Measurements from ENCODE around the gene HOXA13.
A peak's percentile ranks its signal among the peaks of the same experiment; 100 is the strongest.

The HOXA13 gene

DNA sequence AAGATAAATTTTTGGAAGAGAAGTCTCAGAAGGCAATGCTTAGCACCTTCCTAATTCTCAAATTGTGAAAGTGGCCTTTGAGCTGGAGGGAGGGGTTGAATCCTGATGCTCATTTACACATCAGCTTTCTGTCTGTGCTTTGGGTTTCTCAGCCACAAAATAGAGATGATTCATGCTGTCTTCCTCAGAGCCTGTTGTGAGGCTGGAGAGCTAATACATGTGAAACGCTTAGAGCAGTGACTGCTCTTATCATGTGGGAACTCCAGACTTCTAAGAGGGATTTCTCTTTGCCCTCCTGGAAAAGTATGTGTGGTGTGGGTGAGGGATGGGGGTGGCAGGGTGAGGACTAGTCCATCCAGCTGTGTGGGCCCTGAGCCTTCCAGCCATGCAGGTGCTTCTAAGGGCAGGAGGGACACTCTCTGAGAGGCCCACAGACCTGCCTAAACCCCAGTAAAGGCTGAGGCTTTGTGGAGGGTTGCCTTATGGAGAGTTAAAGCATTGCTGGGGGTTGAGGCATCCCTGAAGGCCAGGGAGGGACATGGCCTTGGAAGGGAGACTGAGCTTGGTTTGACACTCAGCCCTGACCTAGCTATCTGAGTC lies 37.9 kb upstream of the HOXA13 start:
- DNase-seq (ENCODE audit: low spot score): peak; percentile 78

DNA sequence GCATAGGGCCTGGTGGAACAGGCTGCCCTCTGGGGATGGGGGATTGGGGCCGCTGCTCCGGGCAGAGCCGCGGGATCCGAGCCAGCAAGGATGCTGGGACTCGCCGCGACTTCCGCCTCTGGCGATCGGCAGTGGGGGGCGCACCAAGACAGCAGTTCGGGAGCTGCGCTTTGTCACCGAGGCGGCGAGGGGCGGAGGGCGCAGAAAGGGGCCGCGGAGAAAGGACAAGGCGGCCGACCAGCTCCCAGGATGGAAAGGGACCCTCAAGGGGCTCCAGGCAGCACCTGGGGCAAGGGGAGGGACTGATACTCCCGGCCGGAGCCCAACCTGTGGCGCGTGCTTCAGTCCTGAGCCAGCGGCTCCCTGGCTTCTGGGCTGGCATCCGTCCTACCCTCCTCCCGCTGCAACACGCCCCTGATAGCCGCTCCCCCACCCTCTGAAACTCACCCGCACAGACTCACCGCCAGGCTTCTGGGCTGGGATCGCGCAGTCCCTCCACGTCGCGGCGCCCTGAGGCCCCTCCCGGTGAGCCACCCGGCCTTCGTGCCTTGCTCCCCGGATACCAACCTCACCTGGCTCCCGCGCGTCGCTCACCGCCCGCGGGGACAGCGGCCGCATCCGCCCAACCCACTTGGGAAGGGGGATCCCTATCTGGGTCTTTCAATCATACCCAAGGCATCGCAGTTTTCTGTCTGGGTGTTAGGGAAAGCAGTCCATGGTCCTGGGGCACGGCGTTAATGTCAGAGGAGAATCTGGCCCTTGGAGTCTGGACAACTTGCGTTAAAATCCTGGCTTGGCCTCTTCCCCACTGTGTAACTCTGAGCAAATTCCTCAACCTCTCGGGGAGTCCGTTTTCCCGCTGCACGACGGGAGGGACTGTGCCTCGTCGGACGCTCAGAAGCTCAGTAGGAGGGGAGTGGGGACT lies 35.8 kb upstream of the HOXA13 start:
- peak; percentile 75 for DNase-seq (ENCODE audit: low spot score)

GRCh38 chr7:27229448-27229847 lies 29.6 kb upstream of the HOXA13 start:
- DNase-seq (ENCODE audit: low spot score): no peak

DNA sequence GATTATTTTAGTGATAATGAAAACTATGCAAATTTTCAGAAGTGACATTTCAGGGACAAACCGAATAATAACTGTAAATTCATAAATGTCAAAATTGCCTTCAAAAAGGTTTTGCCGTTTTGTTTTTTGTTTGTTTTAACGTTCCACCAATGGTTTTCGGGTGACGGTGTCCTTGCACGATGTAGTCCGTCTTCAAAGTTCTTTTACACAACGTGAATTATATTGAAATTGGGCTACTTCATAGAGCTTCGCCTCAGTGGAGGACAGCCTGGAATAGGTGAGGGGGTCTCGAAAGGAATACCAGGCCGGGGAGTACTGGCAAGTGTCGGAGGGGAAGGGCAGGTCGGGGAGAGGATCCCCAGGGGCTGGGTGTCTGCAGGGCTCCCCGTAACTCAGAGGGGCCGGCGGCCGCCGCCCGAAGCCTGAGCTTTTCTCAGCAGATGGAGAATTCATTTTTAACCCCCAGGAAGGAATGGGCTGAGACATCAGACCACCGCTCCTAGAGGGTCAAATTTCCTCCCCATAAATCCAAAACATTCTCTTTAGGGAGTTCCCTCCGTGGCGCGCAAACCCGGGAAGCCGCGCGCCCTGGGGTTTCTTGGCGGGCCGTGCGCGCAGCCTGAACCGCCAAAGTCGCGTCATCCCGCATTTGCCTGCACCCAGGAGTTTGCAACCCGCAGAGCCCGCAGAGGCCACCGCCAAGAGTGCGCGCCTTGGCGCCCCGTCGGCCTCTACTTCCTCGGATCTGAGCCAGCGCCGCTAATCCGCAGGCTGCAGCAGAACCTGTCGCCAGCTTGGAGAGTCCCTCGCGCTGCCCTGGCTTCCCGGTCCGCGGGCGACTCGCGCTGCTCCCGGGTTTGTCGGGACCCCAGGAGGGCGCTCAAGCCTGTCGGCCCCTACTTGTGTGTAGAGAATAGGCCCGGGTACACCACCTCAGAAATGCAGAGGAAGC lies 25.4 kb upstream of the HOXA13 start:
- DNase-seq (ENCODE audit: low spot score): no peak

DNA sequence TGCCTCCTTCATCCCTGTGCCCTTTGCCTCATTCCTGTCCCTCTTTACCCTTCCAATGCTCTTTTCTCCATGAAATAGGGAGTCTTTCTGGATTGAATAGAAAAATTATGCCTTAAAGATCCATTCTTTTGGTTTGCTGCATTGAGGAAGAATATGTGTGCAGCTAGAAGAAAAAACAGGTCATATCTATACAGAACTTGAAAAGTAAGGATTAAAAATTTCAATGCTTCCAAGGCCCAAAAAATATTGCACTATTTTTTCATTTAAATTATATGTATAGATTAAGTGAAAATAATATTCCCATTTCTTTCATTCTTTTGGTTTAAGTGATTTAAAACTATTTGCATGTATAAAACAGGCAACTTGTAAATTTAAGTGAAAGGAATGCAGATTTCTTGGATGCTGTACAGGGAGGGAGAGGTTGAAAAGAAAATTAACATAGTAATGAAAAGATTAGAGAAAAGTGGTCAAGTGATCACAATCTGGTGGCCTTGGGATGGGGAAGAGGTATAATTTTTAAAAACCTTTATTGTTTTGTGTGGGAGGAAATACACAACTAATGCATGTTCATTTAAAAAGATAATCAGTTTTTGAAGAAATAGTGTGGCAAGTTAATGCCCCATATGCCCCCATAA lies 24.2 kb upstream of the HOXA13 start:
- no peak for DNase-seq (ENCODE audit: low spot score)

DNA sequence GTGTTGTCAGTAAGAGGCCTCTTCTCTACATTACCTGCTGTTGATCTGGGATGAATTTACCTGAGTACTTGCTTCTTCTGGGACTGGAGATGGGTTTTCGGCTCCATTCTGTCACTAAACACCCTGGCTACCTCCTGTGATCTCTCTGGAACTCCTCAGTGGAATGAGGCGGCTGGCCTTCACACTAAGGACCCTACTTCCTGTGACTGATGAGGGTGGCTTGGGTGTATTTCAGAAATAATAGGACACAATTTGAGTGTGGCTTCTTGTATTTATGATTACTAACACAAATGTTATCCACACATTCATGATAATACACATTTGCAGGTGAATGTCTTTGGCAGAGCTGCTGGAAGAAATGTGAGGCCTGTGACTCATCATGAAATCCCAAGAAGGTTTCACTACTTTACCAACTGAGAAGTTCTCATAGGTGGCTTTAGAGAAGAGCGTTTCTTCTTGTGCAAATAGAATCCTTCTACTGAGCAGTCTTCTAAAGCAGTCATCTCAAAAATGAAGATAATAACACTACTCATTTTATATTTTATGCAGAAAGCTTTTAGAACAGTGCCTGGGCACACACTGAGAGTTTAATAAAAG lies 21.4 kb upstream of the HOXA13 start:
- DNase-seq (ENCODE audit: low spot score): no peak

DNA sequence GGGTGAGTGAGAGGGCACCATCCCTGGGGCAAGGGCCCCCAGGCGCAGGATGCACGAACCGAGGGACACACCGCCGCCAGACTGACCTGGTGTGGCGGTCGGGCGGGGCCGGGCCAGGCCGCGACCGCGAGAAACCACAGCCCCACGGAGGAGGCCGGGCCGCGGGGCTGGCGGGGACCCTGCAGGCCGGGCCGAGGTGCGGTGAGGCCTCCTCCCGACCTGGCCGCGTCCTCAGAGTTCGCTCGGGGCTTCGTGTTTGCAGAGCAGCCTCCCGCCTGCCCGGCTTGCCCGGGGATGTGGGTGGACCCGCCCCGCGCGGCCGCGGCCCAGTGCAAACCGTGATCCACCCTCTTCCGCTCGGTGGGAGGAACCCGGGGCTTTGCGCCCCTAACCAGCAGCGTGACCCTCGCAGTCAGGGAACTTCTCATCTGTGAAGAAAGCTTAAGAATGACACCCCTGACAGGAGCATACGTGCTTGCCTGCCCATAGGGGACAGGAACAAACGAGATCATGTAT lies 20.6 kb upstream of the HOXA13 start:
- no peak for DNase-seq (ENCODE audit: low spot score)

DNA sequence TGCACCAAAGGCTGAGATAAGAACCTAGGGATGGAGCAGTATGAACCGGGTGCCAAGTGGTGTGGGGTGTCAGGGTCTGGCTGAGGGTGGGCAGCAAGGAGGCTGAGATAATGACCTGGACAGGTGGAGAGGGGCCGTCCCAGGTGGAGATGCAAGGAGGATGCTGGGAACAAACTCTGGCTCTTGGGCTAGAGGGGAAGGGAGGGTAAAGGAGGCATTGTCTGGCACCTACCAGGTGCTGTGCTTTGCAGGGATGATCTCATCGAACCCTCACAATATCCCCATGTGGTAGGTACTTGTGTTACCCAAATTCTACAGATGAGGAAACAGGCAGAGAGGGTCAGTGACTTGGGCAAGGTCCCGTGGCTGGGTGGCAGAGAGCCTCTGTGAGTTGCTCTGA lies 19.9 kb upstream of the HOXA13 start:
- no peak for DNase-seq (ENCODE audit: low spot score)

DNA sequence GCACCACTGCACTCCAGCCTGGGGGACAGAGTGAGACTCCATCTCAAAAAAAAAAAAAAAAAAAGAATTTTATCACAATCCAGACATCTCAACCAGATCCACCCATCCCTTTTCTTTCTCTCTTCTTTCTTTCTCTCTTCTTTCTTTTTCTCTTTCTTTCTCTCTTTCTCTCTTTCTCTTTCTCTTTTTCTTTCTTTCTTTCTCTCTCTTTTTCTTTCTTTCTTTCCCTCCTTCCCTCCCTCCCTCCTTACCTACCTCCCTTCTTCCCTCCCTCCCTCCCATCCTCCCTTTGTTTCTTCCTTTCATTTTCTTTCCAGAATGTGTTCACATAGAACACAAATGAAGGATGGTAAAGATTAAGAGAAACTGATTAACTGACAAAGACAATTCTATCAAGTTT lies 18.1 kb upstream of the HOXA13 start:
- no peak for DNase-seq (ENCODE audit: low spot score)

DNA sequence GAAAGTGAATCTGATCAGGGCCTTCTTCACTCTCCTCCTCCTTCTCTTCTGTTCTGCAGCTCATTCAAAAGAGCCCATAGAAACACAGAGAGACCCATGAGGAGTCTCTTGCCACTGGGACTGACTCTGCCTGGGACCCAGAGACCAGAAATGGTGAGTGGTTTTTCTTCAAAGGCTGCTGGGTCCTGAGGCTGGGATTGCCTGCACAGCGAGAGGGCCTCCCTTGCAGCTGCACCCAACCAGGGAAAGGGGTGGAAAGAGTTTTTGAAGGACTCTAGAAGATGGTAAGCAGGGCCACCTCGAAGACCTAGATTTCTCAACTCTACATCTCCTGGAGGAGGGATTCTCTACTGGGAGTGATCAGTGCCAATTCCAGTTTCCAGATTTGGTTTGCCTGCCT lies 15.5 kb upstream of the HOXA13 start:
- no peak for DNase-seq (ENCODE audit: low spot score)

GRCh38 chr7:27214239-27214950 lies 14.5 kb upstream of the HOXA13 start:
- no peak for DNase-seq (ENCODE audit: low spot score)

- no peak for DNase-seq (ENCODE audit: low spot score)
Observed at GRCh38 chr7:27213433-27214238, 13.7 kb upstream of the HOXA13 start.

DNA sequence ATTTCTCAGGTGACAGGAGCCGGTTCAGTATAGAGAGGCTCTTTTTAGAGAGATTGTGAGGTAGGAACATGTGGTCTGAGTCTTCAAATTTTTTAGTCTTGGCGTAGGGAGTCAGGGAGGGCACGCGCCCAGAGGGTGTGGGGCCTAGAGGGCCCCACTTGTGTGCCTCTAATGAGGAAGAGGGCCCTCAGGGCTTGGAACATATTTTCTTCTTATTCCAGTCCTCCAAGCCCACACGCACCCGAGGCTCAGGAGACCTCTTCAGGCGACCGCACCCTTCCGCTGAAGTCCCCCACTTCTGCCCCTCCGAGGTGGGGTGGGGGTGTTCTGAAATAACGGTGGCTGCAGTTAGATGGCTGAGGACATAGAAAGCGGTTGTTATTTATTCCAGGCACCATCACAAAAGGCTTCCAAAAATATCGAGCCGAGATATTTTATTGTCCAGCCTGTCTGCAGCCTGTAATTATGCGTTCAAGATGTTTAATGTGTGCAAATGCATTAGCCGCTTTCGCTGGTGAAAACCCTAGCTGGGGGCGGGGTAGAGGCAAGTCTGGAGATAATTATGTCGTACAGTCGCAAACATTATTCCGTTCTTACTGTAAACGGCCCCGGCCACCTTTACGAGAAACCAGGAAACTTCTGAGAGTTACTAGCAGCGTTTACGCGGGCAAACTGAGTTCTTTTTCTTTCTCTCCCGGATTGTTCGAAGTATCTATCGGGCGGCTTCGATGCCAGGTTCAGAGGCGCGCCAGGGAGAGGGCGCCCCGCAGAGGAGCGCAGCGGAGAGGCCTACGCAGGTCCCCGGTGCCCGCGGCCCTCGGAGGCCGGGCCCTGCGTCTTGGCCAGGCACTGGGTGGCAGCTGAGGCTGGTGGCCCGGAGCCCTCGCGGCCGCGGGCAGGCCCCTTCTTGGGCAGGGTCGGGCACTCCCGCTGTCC lies 12.9 kb upstream of the HOXA13 start:
- DNase-seq (ENCODE audit: low spot score): no peak

GRCh38 chr7:27211764-27212204 lies 11.9 kb upstream of the HOXA13 start:
- DNase-seq (ENCODE audit: low spot score): no peak

GRCh38 chr7:27211084-27211446 lies 11.2 kb upstream of the HOXA13 start:
- DNase-seq (ENCODE audit: low spot score): no peak

DNA sequence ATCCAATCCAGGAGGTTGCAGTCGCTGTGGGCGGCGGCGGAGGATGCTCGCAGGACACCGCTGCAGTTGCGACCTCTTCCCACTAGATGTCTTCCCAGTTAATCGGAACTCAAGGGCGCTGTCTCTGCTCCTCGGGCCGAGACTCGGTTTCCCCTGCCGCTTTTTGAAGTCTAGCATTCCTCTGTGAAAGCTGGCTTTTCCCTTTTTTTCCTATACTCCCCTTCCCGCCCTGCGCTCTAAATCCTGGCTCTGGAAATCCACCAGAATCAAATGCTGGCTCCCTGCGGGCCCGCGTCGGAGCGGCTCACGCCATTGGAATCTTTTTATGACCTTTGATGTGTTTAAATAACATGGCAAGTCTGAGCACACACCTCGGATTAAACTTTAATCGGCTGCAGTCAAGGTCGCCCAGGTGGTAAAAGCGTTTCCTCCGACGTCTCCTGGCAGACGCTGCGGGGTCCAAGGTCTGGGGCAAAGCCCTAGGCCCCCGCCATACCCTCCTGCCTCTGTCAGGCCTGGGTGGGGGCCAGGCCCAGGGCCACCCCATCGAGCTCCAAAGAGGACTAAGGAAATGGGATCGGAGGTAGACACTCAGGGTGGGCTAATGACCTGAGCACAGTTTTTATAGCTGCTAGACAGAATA lies 10.7 kb upstream of the HOXA13 start:
- DNase-seq (ENCODE audit: low spot score): peak; percentile 64

DNA sequence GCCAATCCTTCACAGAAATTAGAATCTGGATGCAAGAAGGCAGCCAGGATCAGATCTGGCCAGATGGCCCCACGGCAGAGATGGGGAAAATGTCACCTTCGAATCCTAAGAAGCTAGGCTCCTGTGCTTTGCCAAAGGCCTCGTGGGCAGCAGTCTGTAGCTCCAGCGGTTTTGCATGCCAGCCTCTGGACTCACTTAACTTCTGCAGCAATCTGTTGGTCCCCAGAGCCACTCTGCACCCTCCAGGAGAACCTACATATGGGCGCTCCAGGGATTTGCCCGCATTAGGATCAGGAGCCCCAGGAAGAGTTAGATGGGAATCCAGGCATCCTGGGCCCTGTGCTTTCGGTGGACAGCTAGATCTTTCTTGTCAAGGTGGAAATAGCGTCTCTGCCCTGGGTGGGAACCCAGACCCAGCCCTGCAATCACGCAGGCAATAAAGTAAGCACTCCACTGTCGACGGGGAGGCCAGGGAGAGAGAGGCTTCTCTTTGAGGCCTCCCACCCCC lies 10.1 kb upstream of the HOXA13 start:
- no peak for DNase-seq (ENCODE audit: low spot score)

DNA sequence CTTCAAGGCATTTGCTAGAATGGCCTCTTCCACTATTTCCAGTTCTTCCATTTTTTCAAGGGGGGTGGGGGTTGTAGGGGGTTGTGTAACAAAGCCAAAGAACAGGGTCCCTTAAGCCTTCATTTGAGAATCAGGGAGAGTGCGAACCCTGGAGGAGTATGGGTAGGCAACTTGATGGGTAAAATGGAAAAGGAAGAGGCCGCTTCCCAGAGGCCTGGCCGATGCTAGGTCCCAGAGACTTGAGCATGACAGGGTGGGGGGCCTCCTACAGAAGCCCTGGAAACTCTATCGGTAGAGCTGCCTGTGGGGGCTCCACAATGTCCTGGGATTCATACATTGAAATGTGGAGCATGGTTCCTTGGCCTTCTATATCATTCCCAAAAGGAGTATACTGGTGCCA lies 9.1 kb upstream of the HOXA13 start:
- DNase-seq (ENCODE audit: low spot score): no peak

Data from AG20443 (cell line).